Adipose tissue (tissue), 3 donors: ENCODE results near the gene AKR7A3. TPM values are rescaled to one million over a fixed set of nuclear protein-coding genes. Genes with fewer than 3 reads are reported as not detected.

Source experiments
- H3K27ac ChIP-seq: one replicate; pipeline ENCODE4 v1.5.1; 2013; ENCODE audit warnings: low read depth, low read length
- WGBS, 3 donors: extraction: QIAGEN DNeasy Blood & Tissue Kit; methylation state at CpG; one replicate each; pipeline ENCODE4 v1.1.7; 2013; 5-methylcytosine and 5-hydroxymethylcytosine counted together
- polyA plus RNA-seq, 3 donors: library from polyadenylated mRNA; stranded (reverse); fragments of 200-250 nt; gene quantifications; one replicate each; pipeline ENCODE4 v1.2.3, GENCODE V29; 2013
- donor health status: healthy with polysubstance abuse.
- donor health status: Bipolar disorder and iron deficiency.
- donor health status: healthy.

AKR7A3 gene
- polyA plus RNA-seq, 3 donors = 1.0 to 296 (median 29.6) TPM

DNA sequence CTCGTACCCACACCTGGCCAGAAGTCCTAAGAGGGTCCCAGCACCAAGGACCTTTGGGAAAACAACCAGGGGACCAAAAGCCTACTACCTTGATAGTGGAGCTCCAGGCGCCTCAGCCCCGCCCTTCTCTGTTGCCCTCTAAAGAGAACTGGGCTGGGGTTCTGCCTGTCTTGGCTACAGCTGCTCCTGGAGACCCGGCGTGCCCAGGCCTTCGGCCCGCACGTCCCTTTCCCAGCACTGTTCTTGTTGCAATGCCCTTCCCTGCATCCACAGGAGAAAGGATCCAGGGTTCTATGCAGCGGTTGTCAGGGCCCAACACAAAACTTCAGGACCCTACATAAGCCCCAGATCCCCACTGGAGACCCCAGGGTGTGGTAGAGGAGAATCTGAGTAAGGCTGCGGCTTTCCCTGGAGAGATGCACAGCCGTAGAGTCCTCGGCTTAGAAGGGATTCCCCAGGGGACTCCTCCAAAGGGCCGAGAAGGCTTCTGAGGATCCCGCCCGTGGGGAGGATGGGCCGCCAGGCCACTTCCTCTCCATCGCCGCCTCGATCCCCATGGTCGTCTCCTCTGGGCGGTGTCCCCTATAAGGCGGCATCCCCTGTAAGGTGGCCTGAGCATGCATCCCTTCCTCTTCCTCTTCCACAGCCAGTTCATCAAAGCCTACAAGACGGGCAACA lies 35.6 kb upstream of the AKR7A3 start:
- 82 to 93% (median 86%) methylated on average over 23 of the region's 23 CpGs for WGBS, 3 donors
- H3K27ac ChIP-seq = no peak overlapping the region

DNA sequence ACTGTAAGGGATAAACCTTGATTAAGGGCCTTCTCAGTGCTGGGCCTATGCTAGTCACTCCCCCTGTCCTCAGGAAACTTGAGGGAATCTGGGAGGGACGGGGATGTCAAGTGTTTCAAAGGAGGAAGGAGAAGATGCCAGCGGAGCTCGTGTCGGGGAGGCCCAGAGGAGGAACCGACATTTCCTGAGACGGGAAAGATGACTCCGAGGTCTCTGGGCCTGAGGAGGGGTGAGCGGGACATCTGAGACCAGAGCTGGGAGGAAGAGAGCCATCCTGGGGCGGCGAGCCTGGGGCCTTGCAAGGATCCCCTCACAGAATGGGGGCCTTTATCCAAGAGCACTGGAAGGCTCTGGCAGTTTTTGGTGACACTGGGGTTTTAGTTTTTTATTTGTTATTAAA lies 33.9 kb upstream of the AKR7A3 start:
- 46 to 77% (median 50%) methylated on average over 10 of the region's 10 CpGs for WGBS, 3 donors

DNA sequence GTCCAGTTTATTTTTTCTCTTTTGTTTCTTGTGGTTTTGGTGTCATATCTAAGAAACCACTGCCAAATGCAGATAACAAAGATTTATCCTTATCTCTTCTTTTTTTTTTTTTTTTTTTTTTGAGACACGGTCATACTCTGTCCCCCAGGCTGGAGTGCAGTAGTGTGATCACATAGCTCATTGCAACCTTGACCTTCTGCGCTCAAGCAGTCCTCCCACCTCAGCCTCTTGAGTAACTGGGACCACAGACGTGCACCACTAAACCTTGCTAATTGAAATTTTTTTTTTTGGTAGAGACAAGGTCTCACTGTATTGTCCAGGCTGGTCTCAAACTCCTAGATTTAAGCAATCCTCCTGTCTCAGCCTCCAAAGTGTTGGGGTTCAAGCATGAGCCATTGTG lies 32.5 kb upstream of the AKR7A3 start:
- 92 to 96% (median 94%) methylated on average over 3 of the region's 3 CpGs for WGBS, 3 donors
- no peak overlapping the region for H3K27ac ChIP-seq

More for the DNA sequence above, 33.9 kb upstream of the AKR7A3 start:
- no peak overlapping the region for H3K27ac ChIP-seq

DNA sequence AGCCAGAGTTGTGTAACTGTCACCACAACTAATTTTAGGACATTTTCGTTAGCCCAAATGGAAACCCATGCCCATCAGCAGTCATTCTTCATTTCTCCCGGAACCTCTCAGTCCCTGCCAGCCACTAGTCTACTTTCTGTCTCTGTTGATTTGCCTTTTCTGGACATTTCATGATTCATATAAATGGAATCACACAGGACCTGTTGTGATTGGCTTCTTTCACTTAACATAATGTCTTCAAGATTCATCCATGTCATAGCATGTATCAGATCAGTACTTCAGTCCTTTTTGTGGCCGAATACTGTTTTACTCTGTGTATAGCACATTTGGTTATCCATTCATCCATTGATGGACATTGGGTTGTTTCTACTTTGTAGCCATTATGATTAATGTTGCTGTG lies 30.6 kb upstream of the AKR7A3 start:
- no peak overlapping the region for H3K27ac ChIP-seq
- 76 to 95% (median 80%) methylated on average over 3 of the region's 3 CpGs for WGBS, 3 donors

DNA sequence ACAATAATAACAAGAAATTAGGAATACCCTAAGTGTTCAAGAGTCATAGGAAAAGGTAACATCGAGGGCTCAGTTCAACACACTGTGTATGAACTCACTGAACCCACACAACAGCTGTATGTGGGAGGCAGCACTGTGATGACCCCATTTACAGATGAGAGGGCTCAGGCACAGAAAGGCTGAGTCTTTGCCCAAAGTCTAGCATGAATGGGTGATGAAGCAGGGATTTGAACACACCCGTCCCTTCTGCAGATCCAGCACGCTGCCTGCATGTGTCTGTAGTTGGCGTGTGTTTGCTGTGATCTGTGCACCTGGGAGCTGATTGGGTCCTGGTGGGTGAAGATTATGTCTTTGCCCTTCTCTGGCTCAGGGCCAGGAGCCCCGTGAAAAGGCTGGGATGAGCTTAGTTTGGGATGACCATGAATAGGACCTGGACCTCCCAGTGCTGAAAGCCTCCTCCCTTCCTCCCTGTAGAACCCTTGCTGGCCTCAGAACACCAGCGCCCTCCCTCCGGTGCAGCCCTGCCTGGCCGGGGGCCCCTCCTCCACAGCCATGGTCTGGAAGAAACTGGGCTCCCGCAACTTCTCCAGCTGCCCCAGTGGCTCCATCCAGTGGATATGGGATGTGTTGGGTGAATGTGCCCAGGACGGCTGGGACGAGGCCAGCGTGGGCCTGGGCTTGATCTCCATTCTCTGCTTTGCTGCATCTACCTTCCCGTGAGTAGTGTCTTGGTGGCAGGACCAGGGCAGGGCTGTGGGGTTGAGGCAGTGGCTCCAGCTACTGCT lies 28.7 kb upstream of the AKR7A3 start:
- H3K27ac ChIP-seq = no peak overlapping the region
- WGBS, 3 donors = 73 to 85% (median 84%) methylated on average over 13 of the region's 13 CpGs

- WGBS, 3 donors = 48 to 83% (median 73%) methylated on average over 17 of the region's 17 CpGs
- no peak overlapping the region for H3K27ac ChIP-seq
Observed at GRCh38 chr1:19315378-19316198, 27.0 kb upstream of the AKR7A3 start.

- 71 to 86% (median 71%) methylated on average over 10 of the region's 10 CpGs for WGBS, 3 donors
Observed at GRCh38 chr1:19313961-19314882, 25.7 kb upstream of the AKR7A3 start.

GRCh38 chr1:19313636-19313959 lies 25.0 kb upstream of the AKR7A3 start:
- no peak overlapping the region for H3K27ac ChIP-seq
- 86 to 96% (median 87%) methylated on average over 4 of the region's 4 CpGs for WGBS, 3 donors

More at GRCh38 chr1:19313961-19314882, 25.7 kb upstream of the AKR7A3 start:
- no peak overlapping the region for H3K27ac ChIP-seq

- 35 to 42% (median 35%) methylated on average over 20 of the region's 20 CpGs for WGBS, 3 donors
- no peak overlapping the region for H3K27ac ChIP-seq
Observed at GRCh38 chr1:19312782-19313635, 24.4 kb upstream of the AKR7A3 start.

DNA sequence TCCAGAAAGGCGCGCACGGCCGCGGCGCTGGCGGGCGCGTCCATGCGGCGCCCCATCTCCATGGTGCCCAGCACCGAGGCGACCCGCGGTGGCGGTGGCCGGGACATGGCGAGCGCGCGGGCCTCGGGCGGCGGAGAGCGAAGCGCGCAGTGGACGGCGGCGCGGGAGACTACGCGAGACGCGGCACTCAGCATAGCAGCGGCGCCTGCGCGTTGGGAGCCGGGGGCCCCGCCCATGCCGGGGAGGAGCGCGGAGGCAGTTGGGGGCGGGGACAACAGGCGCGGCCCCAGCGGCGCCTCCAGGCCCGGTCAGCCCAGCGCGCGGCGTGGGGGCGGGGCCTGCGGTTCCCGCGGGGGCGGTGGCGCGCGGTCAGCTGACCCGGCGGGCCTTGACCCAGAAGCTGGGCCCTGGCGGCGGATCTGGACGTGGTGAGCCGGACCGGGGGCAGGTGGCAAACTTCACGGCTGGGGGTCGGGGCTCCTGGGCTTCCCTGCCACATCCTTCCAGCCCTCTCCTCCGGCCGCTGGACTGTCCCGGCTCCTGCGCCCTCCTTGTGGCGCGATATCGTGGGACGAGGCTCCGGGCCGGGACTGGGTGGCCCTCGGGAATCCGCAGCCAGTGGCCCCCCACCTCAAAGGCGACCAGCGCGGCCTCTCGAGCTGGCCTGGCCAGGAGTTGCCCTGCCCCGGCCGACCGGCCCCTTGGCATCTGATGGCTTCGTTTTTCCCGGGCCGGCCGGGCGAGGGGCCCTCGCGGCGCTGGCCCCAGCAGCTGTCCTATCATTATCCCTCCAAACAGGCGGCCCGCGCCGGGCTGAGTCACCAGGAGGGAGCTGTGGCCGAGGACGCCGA lies 23.6 kb upstream of the AKR7A3 start, which contains the start of the genes AKR7A2 and SLC66A1:
Gene AKR7A2 (minus strand): TSS at position 214 of the 851 bp plus-strand sequence. CDS start 20 bp downstream, at position 194.
Gene SLC66A1 (plus strand): TSS at position 396 of the 851 bp plus-strand sequence. CDS start 5,352 bp downstream, outside the sequence.
- H3K27ac ChIP-seq = peak within 1 kb of the TSS; percentile 48
- WGBS, 3 donors = 0 to 1% (median 0%) methylated on average over 80 to 105 of the region's 105 CpGs

GRCh38 chr1:19311503-19311930 lies 22.9 kb upstream of the AKR7A3 start:
- 0 to 1% (median 1%) methylated on average over 27 to 29 of the region's 29 CpGs for WGBS, 3 donors
- H3K27ac ChIP-seq = peak overlapping the region; percentile 11

GRCh38 chr1:19310720-19311502 lies 22.3 kb upstream of the AKR7A3 start:
- no peak overlapping the region for H3K27ac ChIP-seq
- 38 to 52% (median 46%) methylated on average over 13 of the region's 13 CpGs for WGBS, 3 donors

GRCh38 chr1:19310061-19310460 lies 21.5 kb upstream of the AKR7A3 start:
- H3K27ac ChIP-seq = no peak overlapping the region
- 88 to 92% (median 92%) methylated on average over 7 of the region's 7 CpGs for WGBS, 3 donors

DNA sequence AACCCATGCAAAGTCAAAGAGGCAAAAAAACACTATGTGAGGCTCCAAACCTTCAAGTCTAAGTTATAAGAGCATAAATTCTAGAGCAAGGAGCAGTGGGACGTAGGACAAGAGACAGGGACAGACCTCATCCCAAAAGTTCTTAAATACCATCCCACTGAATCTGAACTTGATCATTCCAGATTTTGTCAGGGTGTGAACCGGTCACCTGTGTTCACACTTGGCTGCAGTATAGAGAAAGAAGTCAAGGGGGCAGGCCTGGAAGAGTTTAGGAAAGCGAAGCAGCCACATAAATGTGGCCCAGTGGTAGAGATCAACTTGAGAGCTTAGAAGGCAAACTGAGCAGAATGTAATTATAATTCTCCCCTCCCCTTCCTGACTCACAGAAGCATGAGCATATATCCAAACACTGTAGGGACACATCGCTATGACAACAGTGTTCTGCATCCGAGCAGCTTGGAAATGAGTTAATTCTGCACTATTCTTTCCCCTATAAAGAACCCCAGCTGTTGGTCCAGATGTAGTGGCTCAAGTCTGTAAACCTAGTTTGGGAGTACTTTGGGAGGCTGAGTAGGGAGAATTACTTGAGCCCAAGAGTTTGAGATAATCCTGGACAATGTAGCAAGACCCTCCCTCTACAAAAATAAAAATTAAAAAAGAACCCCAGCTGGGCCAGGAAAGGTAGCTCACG lies 20.7 kb upstream of the AKR7A3 start:
- H3K27ac ChIP-seq = no peak overlapping the region
- 84 to 90% (median 85%) methylated on average over 6 of the region's 6 CpGs for WGBS, 3 donors

GRCh38 chr1:19308509-19308907 lies 19.9 kb upstream of the AKR7A3 start:
- 92 to 98% (median 96%) methylated on average over 3 of the region's 3 CpGs for WGBS, 3 donors
- H3K27ac ChIP-seq = no peak overlapping the region
